HepG2 (cell line): ENCODE measurements around the gene PPIG. TPM values are rescaled to one million over a fixed set of nuclear protein-coding genes. Genes with fewer than 3 reads are reported as not detected.

Experiments
- ATAC-seq: fragments of 200-7000 bp; cut with Tn5 transposase; 3 replicates; pipeline ENCODE4 v1.9.1; 2020; ENCODE audit warnings: mild to moderate bottlenecking, moderate library complexity
- BruUV-seq: library from RNA; stranded (reverse); fragments of 400-500 nt; replicated peaks from 2 replicates; lab custom pipeline; 2021; lab: Mats Ljungman, UMichigan
- CTCF ChIA-PET: fragments of 300-600 bp; formaldehyde crosslinking; extraction: SDS; loops from one replicate; lab custom pipeline; 2021; ENCODE audit warnings: low total read pairs, inconsistent platforms, low intra/inter-chr PET ratio; lab: Yijun Ruan, JAX
- POLR2A ChIA-PET: fragments of 350-600 bp; sonication (Branson Sonifier 250); formaldehyde crosslinking; loops from one replicate; lab custom pipeline; 2020; ENCODE audit warnings: antibody characterized with exemption, inconsistent platforms; lab: Yijun Ruan, JAX
- DNase-seq: peaks from one replicate; pipeline ENCODE4 v3.0.0-alpha.2; 2015; ENCODE audit warnings: low spot score
- FAIRE-seq: peaks from 3 replicates; lab custom pipeline; 2011; peaks lifted over from hg19 to GRCh38; lab: Jason Lieb, UNC
- H2AFZ ChIP-seq: one replicate; pipeline ENCODE4 v1.6.1; 2011; ENCODE audit warnings: low read length, inconsistent platforms
- H3K27ac ChIP-seq: fragments of 300-600 bp; 3 replicates; pipeline ENCODE4 v1.8.0; 2011; ENCODE audit warnings: mixed run types, mild to moderate bottlenecking, mixed read lengths, low read length, inconsistent platforms; ENCODE audit not compliant: insufficient read depth; ENCODE audit errors: extremely low read length
- H3K27me3 ChIP-seq, 2 experiments: fragments of 200-600 bp in 1 of 2; 2 replicates in 1 of 2; 3 replicates in 1 of 2; pipeline versions ENCODE4 v1.6.0 to v1.8.0; 2011; ENCODE audit warnings: low read length in 2 of 2, mild to moderate bottlenecking in 2 of 2, moderate library complexity in 2 of 2, inconsistent platforms in 1 of 2; ENCODE audit not compliant: insufficient read depth in 2 of 2, control insufficient read depth in 1 of 2
- H3K36me3 ChIP-seq, 2 experiments: fragments of 200-600 bp in 1 of 2; replicated peaks in 1 of 2; 2 replicates in 1 of 2; 3 replicates in 1 of 2; pipeline versions ENCODE4 v1.5.1 to v1.8.0; 2011; ENCODE audit warnings: low read length in 2 of 2, inconsistent platforms in 1 of 2; ENCODE audit not compliant: insufficient read depth in 2 of 2, control insufficient read depth in 1 of 2
- H3K4me1 ChIP-seq: 2 replicates; pipeline ENCODE4 v1.5.1; 2012; ENCODE audit warnings: low read length, inconsistent platforms; ENCODE audit not compliant: insufficient read depth
- H3K4me2 ChIP-seq: 2 replicates; pipeline ENCODE4 v1.6.0; 2011; ENCODE audit warnings: low read depth, low read length, inconsistent platforms
- H3K4me3 ChIP-seq, 3 experiments: fragments of 200-600 bp in 1 of 3; sonication (generic), shearing (Covaris generic) in 1 of 3; replicated peaks in 1 of 3; 2 replicates each; pipeline ENCODE4 v1.5.1; 2011 to 2016; ENCODE audit warnings: low read length in 3 of 3, inconsistent platforms in 2 of 3, low read depth in 2 of 3, mild to moderate bottlenecking in 2 of 3, control low read depth in 1 of 3, mixed read lengths in 1 of 3; ENCODE audit not compliant: insufficient read depth in 1 of 3
- H3K79me2 ChIP-seq: one replicate; pipeline ENCODE4 v1.6.1; 2011; ENCODE audit warnings: low read length, inconsistent platforms; ENCODE audit not compliant: insufficient read depth
- H3K9ac ChIP-seq: 2 replicates; pipeline ENCODE4 v1.6.0; 2011; ENCODE audit warnings: mild to moderate bottlenecking, low read depth, low read length, inconsistent platforms; ENCODE audit not compliant: insufficient read depth
- H3K9me3 ChIP-seq: 2 replicates; pipeline ENCODE4 v1.5.1; 2012; ENCODE audit warnings: mild to moderate bottlenecking, low read length
- H4K20me1 ChIP-seq: 2 replicates; pipeline ENCODE4 v1.6.0; 2011; ENCODE audit warnings: inconsistent platforms, mild to moderate bottlenecking, low read length, moderate library complexity; ENCODE audit not compliant: insufficient read depth
- DMTF1 ChIP-seq: sonication (generic); formaldehyde crosslinking; IDR thresholded peaks from 2 replicates; pipeline ENCODE4 v1.4.0; 2020; ENCODE audit warnings: mild to moderate bottlenecking, missing genetic modification reagents
- HMGXB4 ChIP-seq, 2 experiments: sonication (generic) in 1 of 2; formaldehyde crosslinking in 1 of 2; IDR thresholded peaks; 2 replicates each; pipeline versions ENCODE4 v1.4.0 to v1.6.1; 2018 to 2020; ENCODE audit warnings: missing genetic modification reagents in 2 of 2, borderline replicate concordance in 1 of 2, low read depth in 1 of 2, mild to moderate bottlenecking in 1 of 2, missing biosample characterization in 1 of 2
- HNRNPH1 ChIP-seq: fragments of 200-400 bp; formaldehyde crosslinking; optimal IDR thresholded peaks from 2 replicates; pipeline ENCODE3; 2017; ENCODE audit warnings: mild to moderate bottlenecking, low read depth, low read length
- ISL2 ChIP-seq: sonication (generic); formaldehyde crosslinking; IDR thresholded peaks from 2 replicates; pipeline ENCODE4 v1.5.0; 2020; ENCODE audit warnings: missing genetic modification reagents
- KLF6 ChIP-seq: IDR thresholded peaks from 2 replicates; pipeline ENCODE4 v1.8.0; 2016; ENCODE audit warnings: missing biosample characterization, missing genetic modification reagents
- LCORL ChIP-seq, 2 experiments: fragments of 450-650 bp in 1 of 2; sonication (generic) in 1 of 2; formaldehyde crosslinking in 1 of 2; IDR thresholded peaks; 2 replicates each; pipeline versions ENCODE4 v1.5.0 to v1.6.1; 2017 to 2020; ENCODE audit warnings: antibody characterized with exemption in 1 of 2, missing genetic modification reagents in 1 of 2
- NKX3-1 ChIP-seq: sonication (generic); formaldehyde crosslinking; IDR thresholded peaks from 2 replicates; pipeline ENCODE4 v1.5.0; 2020; ENCODE audit warnings: missing genetic modification reagents
- PBX2 ChIP-seq: IDR thresholded peaks from 2 replicates; pipeline ENCODE4 v1.6.1; 2016; ENCODE audit warnings: control low read depth
- POLR2G ChIP-seq: fragments of 200-400 bp; formaldehyde crosslinking; IDR thresholded peaks from 2 replicates; pipeline ENCODE4 v1.6.1; 2018; ENCODE audit warnings: mild to moderate bottlenecking, low read depth, low read length, moderate library complexity
- SUZ12 ChIP-seq: fragments of 150-350 bp; IDR thresholded peaks from 2 replicates; pipeline ENCODE4 v1.6.1; 2014; ENCODE audit warnings: low read depth, low read length
- ZNF124 ChIP-seq: sonication (generic); formaldehyde crosslinking; IDR thresholded peaks from 2 replicates; pipeline ENCODE4 v1.4.0; 2020; ENCODE audit warnings: missing genetic modification reagents
- ZNF501 ChIP-seq: sonication (generic); formaldehyde crosslinking; IDR thresholded peaks from 2 replicates; pipeline ENCODE4 v1.5.1; 2020; ENCODE audit warnings: mild to moderate bottlenecking, moderate library complexity, missing genetic modification reagents
- ZNF512 ChIP-seq: sonication (generic); formaldehyde crosslinking; IDR thresholded peaks from 2 replicates; pipeline ENCODE4 v1.4.0; 2020; ENCODE audit warnings: mild to moderate bottlenecking, missing genetic modification reagents
- ZNF678 ChIP-seq: sonication (generic); formaldehyde crosslinking; IDR thresholded peaks from 2 replicates; pipeline ENCODE4 v1.4.0; 2020; ENCODE audit warnings: mild to moderate bottlenecking, missing genetic modification reagents
- WGBS: methylation state at CpG from one replicate; pipeline ENCODE4 v1.1.6; 2017; ENCODE audit warnings: low lambda C conversion rate; 5-methylcytosine and 5-hydroxymethylcytosine counted together
- in situ Hi-C: cut with HindIII; loops from 2 replicates; pipeline ENCODE4 v1.10.0; 2017; ENCODE audit warnings: low pct_unique_long_range_greater_than_20kb; ENCODE audit not compliant: extremely low pct_ligation_motif_present
- intact Hi-C: fragments of 100-400 bp; cut with micrococcal nuclease; formaldehyde crosslinking; loops from one replicate; pipeline ENCODE4 v1.10.0; 2022; ENCODE audit not compliant: unreplicated experiment
- polyA plus RNA-seq, 8 experiments: library from polyadenylated mRNA; depleted of rRNA in 3 of 8; stranded (reverse) in 7 of 8; unstranded in 1 of 8; fragments of >200 nt; fragmentation: Illumina TruSeq in 4 of 8; extraction: Trizol in 4 of 8; gene quantifications; 2 replicates each; pipeline versions ENCODE4 v1.2.1 to v1.2.3, GENCODE V29; 2011 to 2016; ENCODE audit warnings: low read depth in 4 of 8, missing spikeins in 1 of 8, mixed read lengths in 1 of 8; ENCODE audit not compliant: insufficient read depth in 1 of 8
- total RNA-seq, 5 experiments: library from RNA; depleted of rRNA; stranded (reverse); fragments of >200 nt; fragmentation: Illumina TruSeq; extraction: Trizol; gene quantifications; 2 replicates each; pipeline ENCODE4 v1.2.3, GENCODE V29; 2016; ENCODE audit warnings: low read depth in 1 of 5

The PPIG gene
- total and polyA plus RNA-seq, 2 of the 13 experiments (the other 11 are each of a cell fraction or from before 2014, with no cell fraction given): 31.3 to 81.0 TPM

- Histone ChIP-seq H3K4me2 (peak within 1 kb of the TSS; percentile 93), H3K36me3 (no peaks in the 10 kb centered on the region), H3K27me3 (no peaks in the 10 kb centered on the region; a peak in 1 of 5 replicates), H2AFZ (peak within 1 kb of the TSS; percentile 60), H3K79me2 (peaks cover 24% of the 10 kb centered on the region), H3K4me3 (peak within 1 kb of the TSS; percentile 83 to 86 (median 84)), H3K9ac (peak within 1 kb of the TSS; percentile 74), H4K20me1 (no peaks in the 10 kb centered on the region), H3K27ac (peak within 1 kb of the TSS; percentile 52), H3K9me3 (no peaks in the 10 kb centered on the region), H3K4me1 (peaks cover 29% of the 10 kb centered on the region)
- FAIRE-seq (peak; percentile 97), ATAC-seq (peak; percentile 99), DNase-seq (peak; percentile 95)
- intact Hi-C loops: loop anchor here (1.0 to 5.0 kb wide), 3 partner anchors 11 to 109 kb away; partner anchors contain the start of genes BBS5 and PPIG
- in situ Hi-C loops: no loop called here
- POLR2A ChIA-PET: interaction anchor here (0.6 to 3.5 kb wide), 6 partner anchors 11 to 255 kb away, joined by 3 to 21 read pairs (median 3); partner anchors contain the start of genes BBS5 and PPIG
- under 1% methylated on average over 33 of the region's 33 CpGs for WGBS
- CTCF ChIA-PET: no interaction called here
- BruUV-seq: TSS peak; percentile 78
- TF ChIP-seq ZNF678 (CRISPR knock-in tag) (no peak), PBX2 (peak; percentile 36; the same call in 1 of the 2 replicates), ZNF501 (peak; percentile 98), DMTF1 (no peak), KLF6 (peak; percentile 81; the same call in 1 of the 2 replicates), SUZ12 (peak; percentile 96), HNRNPH1 (peak; percentile 65), ISL2 (peak; percentile 83), NKX3-1 (CRISPR knock-in tag) (peak; percentile 85; the same call in 1 of the 2 replicates), ZNF512 (CRISPR knock-in tag) (no peak), LCORL (IDR thresholded peaks at IDR 0.05) (peak; percentile 55; the same call in 1 of the 2 replicates), LCORL (CRISPR knock-in tag; IDR thresholded peaks at IDR 0.05) (peak; percentile 84), HMGXB4 (CRISPR knock-in tag; IDR thresholded peaks at IDR 0.05; ENCODE audit: borderline replicate concordance in 1 of 2, low read depth in 1 of 2) (peak; percentile 65 to 93; a peak in 3 of 4 replicates), ZNF124 (CRISPR knock-in tag) (peak; percentile 97; the same call in 1 of the 2 replicates), POLR2G (peak; percentile 88)
Observed at GRCh38 chr2:169573160-169573973, 10.8 kb upstream of the PPIG start, which contains the start of gene FASTKD1. Gene FASTKD1, minus strand, starts transcription at chr2:169573865. Its CDS starts 1,836 bp downstream, at chr2:169572029.
